ENCODE measurements around the gene NR3C2. TPM values are rescaled to one million over a fixed set of nuclear protein-coding genes. Genes with fewer than 3 reads are reported as not detected.
"Not testable (repeated sequence)": the region's sequence is repeated elsewhere in the genome, so short reads cannot be mapped to it uniquely, and the experiment has no call there.

NR3C2 gene
- polyA plus RNA-seq, 10 donors, result 8.6 to 19.1 (median 13.3) TPM

GRCh38 chr4:148170408-148171365 is 271.5 kb downstream of the NR3C2 start:
- DNase-seq, result no peak

- DNase-seq, result peak; percentile 26 to 70 (median 41)
Measured at GRCh38 chr4:148166132-148166591, 276.1 kb downstream of the NR3C2 start.

- DNase-seq, result no peak
Measured at GRCh38 chr4:148164557-148164956, 277.7 kb downstream of the NR3C2 start.

- no peak for DNase-seq
Measured at GRCh38 chr4:148162991-148163390, 279.2 kb downstream of the NR3C2 start.

GRCh38 chr4:148162519-148162918 is 279.7 kb downstream of the NR3C2 start:
- no peak for DNase-seq

- DNase-seq, result no peak
Measured at GRCh38 chr4:148161601-148162000, 280.6 kb downstream of the NR3C2 start.

GRCh38 chr4:148159793-148160192 is 282.4 kb downstream of the NR3C2 start:
- DNase-seq, result no peak

- DNase-seq, result no peak
Measured at GRCh38 chr4:148154769-148155168, 287.4 kb downstream of the NR3C2 start.

GRCh38 chr4:148152868-148153625 is 289.2 kb downstream of the NR3C2 start:
- no peak for DNase-seq

GRCh38 chr4:148151806-148152205 is 290.4 kb downstream of the NR3C2 start:
- no peak for DNase-seq

GRCh38 chr4:148145475-148145874 is 296.7 kb downstream of the NR3C2 start:
- no peak for DNase-seq

GRCh38 chr4:148143174-148143573 is 299.0 kb downstream of the NR3C2 start:
- no peak for DNase-seq

GRCh38 chr4:148141501-148141900 is 300.7 kb downstream of the NR3C2 start:
- DNase-seq, result no peak

GRCh38 chr4:148126825-148127224 is 315.4 kb downstream of the NR3C2 start:
- DNase-seq, result no peak

GRCh38 chr4:148124512-148124911 is 317.7 kb downstream of the NR3C2 start:
- DNase-seq, result no peak

- DNase-seq, result not testable (repeated sequence)
Measured at GRCh38 chr4:148123161-148123560, 319.1 kb downstream of the NR3C2 start.

GRCh38 chr4:148120216-148120615 is 322.0 kb downstream of the NR3C2 start:
- no peak for DNase-seq

GRCh38 chr4:148118633-148119032 is 323.6 kb downstream of the NR3C2 start:
- peak; percentile 35 to 51 (median 38) for DNase-seq

- no peak for DNase-seq
Measured at GRCh38 chr4:148118179-148118578, 324.0 kb downstream of the NR3C2 start.

- no peak for DNase-seq
Measured at GRCh38 chr4:148116969-148117368, 325.2 kb downstream of the NR3C2 start.

GRCh38 chr4:148116264-148116663 is 325.9 kb downstream of the NR3C2 start:
- DNase-seq, result peak; percentile 90 to 94 (median 93)

- no peak for DNase-seq
Measured at GRCh38 chr4:148114436-148114835, 327.8 kb downstream of the NR3C2 start.
